DND-41 (cell line): ENCODE measurements around the gene XPNPEP1.

Experiments
- ATAC-seq: fragments of 200-7000 bp; cut with Tn5 transposase; 3 replicates; pipeline ENCODE4 v1.9.1; 2021; ENCODE audit warnings: low read depth; ENCODE audit not compliant: insufficient read depth
- DNase-seq: peaks from one replicate; pipeline ENCODE4 v3.0.0-alpha.2; 2020
- H2AFZ ChIP-seq: 2 replicates; pipeline ENCODE4 v1.6.0; 2012; ENCODE audit warnings: low read depth, low read length
- H3K27ac ChIP-seq: 2 replicates; pipeline ENCODE4 v1.5.1; 2012; ENCODE audit warnings: low read length, inconsistent platforms
- H3K27me3 ChIP-seq: fragments of 200-600 bp; sonication (generic); 2 replicates; pipeline ENCODE4 v1.6.0; 2012; ENCODE audit warnings: low read length, mild to moderate bottlenecking, inconsistent platforms; ENCODE audit not compliant: insufficient read depth, poor library complexity
- H3K36me3 ChIP-seq: 2 replicates; pipeline ENCODE4 v1.5.1; 2012; ENCODE audit warnings: low read length, inconsistent platforms; ENCODE audit not compliant: insufficient read depth
- H3K4me1 ChIP-seq: 2 replicates; pipeline ENCODE4 v1.5.1; 2012; ENCODE audit warnings: mild to moderate bottlenecking, low read length; ENCODE audit not compliant: insufficient read depth
- H3K4me2 ChIP-seq: 2 replicates; pipeline ENCODE4 v1.6.0; 2012; ENCODE audit warnings: mild to moderate bottlenecking, moderate library complexity, low read length, inconsistent platforms; ENCODE audit not compliant: insufficient read depth
- H3K4me3 ChIP-seq, 2 experiments: fragments of 200-600 bp in 1 of 2; shearing (Covaris generic) in 1 of 2; 2 replicates each; pipeline ENCODE4 v1.5.1; 2012 to 2016; ENCODE audit warnings: inconsistent platforms in 2 of 2, low read length in 2 of 2, mild to moderate bottlenecking in 2 of 2, low read depth in 1 of 2, moderate library complexity in 1 of 2
- H3K79me2 ChIP-seq: 2 replicates; pipeline ENCODE4 v1.6.0; 2012; ENCODE audit warnings: low read length, inconsistent platforms; ENCODE audit not compliant: insufficient read depth
- H3K9ac ChIP-seq: 2 replicates; pipeline ENCODE4 v1.6.0; 2012; ENCODE audit warnings: low read depth, mild to moderate bottlenecking, inconsistent platforms, low read length, moderate library complexity
- H3K9me3 ChIP-seq: 2 replicates; pipeline ENCODE4 v1.5.1; 2012; ENCODE audit warnings: low read length, moderate library complexity, mild to moderate bottlenecking, inconsistent platforms; ENCODE audit not compliant: insufficient read depth, severe bottlenecking
- H4K20me1 ChIP-seq: 2 replicates; pipeline ENCODE4 v1.6.0; 2012; ENCODE audit warnings: low read length; ENCODE audit not compliant: insufficient read depth
- EZH2 ChIP-seq: IDR thresholded peaks from 3 replicates; pipeline ENCODE4 v1.6.1; 2012; ENCODE audit warnings: borderline replicate concordance, low read depth, mild to moderate bottlenecking, moderate library complexity, low read length, inconsistent platforms; ENCODE audit not compliant: severe bottlenecking
- TF ChIP-seq, protein P1 (sequence below): IDR thresholded peaks from 2 replicates; pipeline ENCODE4 v1.5.1; 2012; ENCODE audit warnings: borderline replicate concordance, low read length, moderate library complexity, mild to moderate bottlenecking; ENCODE audit not compliant: poor library complexity, severe bottlenecking; ENCODE audit errors: extremely low read depth

Gene XPNPEP1

DNA sequence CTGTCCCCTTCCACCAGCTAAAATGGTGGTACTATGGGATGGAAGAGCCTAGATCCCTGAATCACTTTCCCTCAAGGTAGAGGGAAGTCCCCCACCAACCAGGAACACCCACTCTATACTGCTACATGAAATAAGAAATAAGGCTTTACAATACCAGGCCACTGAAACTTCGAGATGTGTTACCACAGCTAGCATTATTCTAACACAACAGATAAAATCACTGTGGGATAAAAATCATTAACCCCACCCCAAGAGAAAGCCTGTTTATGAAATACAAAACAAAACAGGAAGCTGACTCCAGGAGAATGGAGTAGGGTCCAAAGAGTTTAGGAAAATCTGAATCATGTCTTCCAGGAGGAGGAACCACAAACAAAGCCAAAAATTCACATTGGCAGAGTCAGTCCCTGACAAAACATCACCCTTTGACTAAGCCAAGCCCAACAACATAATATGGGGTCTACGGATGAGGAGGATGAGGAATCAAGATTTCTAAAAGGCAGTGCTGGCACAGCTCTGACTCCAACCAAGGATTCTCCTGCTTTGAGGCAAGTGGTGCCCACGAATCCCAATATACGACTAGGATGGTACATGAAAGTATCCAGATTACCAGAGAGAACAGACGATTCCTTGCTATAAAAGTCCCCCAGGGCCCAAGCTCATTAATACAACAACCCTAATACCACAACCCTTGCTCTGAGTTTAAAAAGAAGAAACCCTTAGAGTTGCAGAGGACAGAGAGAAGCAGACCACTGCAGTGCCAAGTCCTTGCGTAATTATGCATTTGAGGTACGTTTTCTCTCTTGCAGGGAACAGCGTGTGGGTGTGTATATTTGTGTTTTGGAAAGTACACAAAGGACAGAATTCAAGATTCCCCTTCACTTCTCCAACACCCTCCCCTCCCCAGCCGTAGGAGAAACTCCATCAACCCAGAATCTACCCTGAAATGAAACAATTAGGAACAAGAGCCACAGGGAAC is 23.7 kb downstream of the XPNPEP1 start:
- Histone ChIP-seq H2AFZ (no peak overlapping the region), H3K9me3 (no peaks in the 10 kb centered on the region), H3K4me2 (no peak overlapping the region), H3K27ac (no peak overlapping the region), H3K4me3 (no peak overlapping the region), H3K36me3 (peaks cover 27% of the 10 kb centered on the region), H4K20me1 (peaks cover 7% of the 10 kb centered on the region; the same call in 1 of the 2 replicates), H3K4me1 (no peaks in the 10 kb centered on the region), H3K79me2 (peaks cover 4% of the 10 kb centered on the region; the same call in 1 of the 2 replicates), H3K9ac (no peak overlapping the region), H3K27me3 (no peaks in the 10 kb centered on the region)
- ATAC-seq (no peak), DNase-seq (no peak)
- TF ChIP-seq EZH2 = no peak
- TF ChIP-seq, protein P1, sequence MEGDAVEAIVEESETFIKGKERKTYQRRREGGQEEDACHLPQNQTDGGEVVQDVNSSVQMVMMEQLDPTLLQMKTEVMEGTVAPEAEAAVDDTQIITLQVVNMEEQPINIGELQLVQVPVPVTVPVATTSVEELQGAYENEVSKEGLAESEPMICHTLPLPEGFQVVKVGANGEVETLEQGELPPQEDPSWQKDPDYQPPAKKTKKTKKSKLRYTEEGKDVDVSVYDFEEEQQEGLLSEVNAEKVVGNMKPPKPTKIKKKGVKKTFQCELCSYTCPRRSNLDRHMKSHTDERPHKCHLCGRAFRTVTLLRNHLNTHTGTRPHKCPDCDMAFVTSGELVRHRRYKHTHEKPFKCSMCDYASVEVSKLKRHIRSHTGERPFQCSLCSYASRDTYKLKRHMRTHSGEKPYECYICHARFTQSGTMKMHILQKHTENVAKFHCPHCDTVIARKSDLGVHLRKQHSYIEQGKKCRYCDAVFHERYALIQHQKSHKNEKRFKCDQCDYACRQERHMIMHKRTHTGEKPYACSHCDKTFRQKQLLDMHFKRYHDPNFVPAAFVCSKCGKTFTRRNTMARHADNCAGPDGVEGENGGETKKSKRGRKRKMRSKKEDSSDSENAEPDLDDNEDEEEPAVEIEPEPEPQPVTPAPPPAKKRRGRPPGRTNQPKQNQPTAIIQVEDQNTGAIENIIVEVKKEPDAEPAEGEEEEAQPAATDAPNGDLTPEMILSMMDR = no peak

DNA sequence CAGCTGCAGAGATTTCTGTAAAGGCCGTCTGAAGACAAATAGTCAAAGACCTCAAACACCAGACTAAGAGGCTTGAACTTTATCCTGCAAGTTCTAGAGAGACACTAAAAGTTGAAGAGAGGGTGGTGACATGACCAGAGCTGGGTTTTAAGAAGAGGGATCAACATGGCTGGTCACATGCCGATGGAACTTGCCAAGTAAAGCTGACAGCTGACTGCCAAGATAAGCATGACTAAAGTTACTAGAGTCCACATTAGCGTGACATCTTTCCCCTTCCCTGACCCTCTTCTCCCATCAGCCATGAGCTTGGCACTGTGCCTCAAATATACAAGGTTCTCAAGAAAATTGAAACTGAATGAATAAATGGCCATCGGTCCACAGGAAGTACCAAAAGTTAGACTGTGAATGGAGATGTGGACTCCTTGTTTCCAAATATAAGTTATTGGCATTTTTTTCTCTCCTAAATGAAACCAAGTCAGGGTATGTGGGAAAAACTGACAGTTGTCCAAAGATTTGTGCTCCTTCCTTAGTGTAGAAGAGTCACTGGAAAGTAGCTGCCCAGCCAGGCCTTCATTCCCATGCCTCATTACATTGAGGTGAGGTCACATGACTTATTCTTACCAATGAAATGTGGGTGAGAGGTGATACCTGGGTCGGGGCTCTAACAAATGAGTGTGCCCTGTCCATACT is 24.5 kb downstream of the XPNPEP1 start:
- Histone ChIP-seq H3K27ac (no peak overlapping the region), H3K4me1 (no peaks in the 10 kb centered on the region), H3K27me3 (no peaks in the 10 kb centered on the region), H3K9me3 (no peaks in the 10 kb centered on the region), H4K20me1 (peaks cover 7% of the 10 kb centered on the region; the same call in 1 of the 2 replicates), H3K36me3 (peaks cover 27% of the 10 kb centered on the region), H3K4me3 (no peak overlapping the region), H2AFZ (no peak overlapping the region), H3K9ac (no peak overlapping the region), H3K4me2 (no peak overlapping the region), H3K79me2 (peaks cover 4% of the 10 kb centered on the region)
- DNase-seq (no peak), ATAC-seq (no peak)
- TF ChIP-seq, protein P1 = no peak
- TF ChIP-seq EZH2 = no peak

DNA sequence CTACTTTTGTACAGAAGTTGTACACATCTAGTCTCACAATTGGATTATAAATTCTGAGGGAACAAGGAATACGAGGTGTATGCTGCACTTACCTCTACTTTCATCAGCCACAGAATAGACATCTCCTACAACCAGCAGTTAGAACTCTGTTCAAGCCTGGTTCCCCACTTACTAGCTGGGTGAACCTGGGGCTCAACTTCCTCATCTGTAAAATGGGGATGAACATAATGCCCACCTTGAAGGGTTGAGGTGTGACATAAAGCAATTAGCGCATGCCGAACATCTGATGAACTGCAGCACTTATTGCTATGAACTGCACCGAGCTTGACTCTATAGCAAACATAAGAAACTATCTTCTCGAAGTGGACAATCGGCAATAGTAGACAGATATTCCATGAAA is 25.3 kb downstream of the XPNPEP1 start:
- H3K36me3 ChIP-seq = peaks cover 27% of the 10 kb centered on the region
- H3K4me3 ChIP-seq = no peak overlapping the region
- H3K79me2 ChIP-seq = peaks cover 4% of the 10 kb centered on the region
- no peaks in the 10 kb centered on the region for H3K4me1 ChIP-seq
- H2AFZ ChIP-seq = no peak overlapping the region
- H3K27me3 ChIP-seq = no peaks in the 10 kb centered on the region
- DNase-seq (no peak), ATAC-seq (no peak)
- no peak overlapping the region for H3K27ac ChIP-seq
- no peak overlapping the region for H3K4me2 ChIP-seq
- H3K9me3 ChIP-seq = no peaks in the 10 kb centered on the region
- no peak overlapping the region for H3K9ac ChIP-seq
- TF ChIP-seq, protein P1 = no peak
- no peak for TF ChIP-seq EZH2
- H4K20me1 ChIP-seq = peaks cover 7% of the 10 kb centered on the region; the same call in 1 of the 2 replicates
